ENCODE data around the gene LMBRD1. TPM values are rescaled to one million over a fixed set of nuclear protein-coding genes. Genes with fewer than 3 reads are reported as not detected.

The LMBRD1 gene
- total and polyA plus RNA-seq, 2 of the 4 experiments (the other 2 are of a cell fraction), result 3.9 to 8.7 TPM

- Histone ChIP-seq H2BK15ac (ENCODE audit: low read depth, low read length) (no peak overlapping the region), H3K23ac (ENCODE audit: low read depth, low read length) (no peak overlapping the region), H4K8ac (ENCODE audit: low read depth in 2 of 2, low read length in 2 of 2) (no peak overlapping the region), H4K5ac (ENCODE audit: low read depth, low read length) (no peak overlapping the region), H2BK120ac (ENCODE audit: low read depth, low read length) (no peak overlapping the region), H4K91ac (ENCODE audit: insufficient read depth, low read depth, low read length) (no peak overlapping the region), H3K14ac (replicated peaks; ENCODE audit: low read depth, low read length) (no peak overlapping the region), H3K9me1 (ENCODE audit: insufficient read depth, low read length) (no peaks in the 10 kb centered on the region), H3K9ac (ENCODE audit: low read depth, low read length) (no peak overlapping the region), H3K56ac (ENCODE audit: extremely low read depth, insufficient read depth, low read length) (no peak overlapping the region), H3K4ac (ENCODE audit: low read depth, low read length) (no peak overlapping the region), H3K9me3 (ENCODE audit: control insufficient read depth, insufficient read depth, low read length) (no peaks in the 10 kb centered on the region), H3K4me3 (ENCODE audit: insufficient read depth, low read depth, low read length) (no peak overlapping the region), H4K20me1 (ENCODE audit: insufficient read depth, low read length) (no peaks in the 10 kb centered on the region), H3K18ac (ENCODE audit: low read depth, low read length) (no peak overlapping the region), H3K27ac (ENCODE audit: insufficient read depth, low read length) (no peak overlapping the region), H3K36me3 (ENCODE audit: control insufficient read depth, insufficient read depth, low read length) (no peaks in the 10 kb centered on the region), H3K27me3 (ENCODE audit: control insufficient read depth, insufficient read depth, low read length) (no peaks in the 10 kb centered on the region), H3K4me1 (ENCODE audit: control insufficient read depth, insufficient read depth, low read length) (no peaks in the 10 kb centered on the region), H2AK9ac (replicated peaks; ENCODE audit: low read depth, low read length, poor library complexity) (no peak overlapping the region), H3K4me2 (ENCODE audit: low read depth, low read length) (no peak overlapping the region), H2BK20ac (ENCODE audit: low read depth, low read length) (no peak overlapping the region), H3K79me1 (ENCODE audit: low read depth in 1 of 2, low read length in 2 of 2) (no peaks in the 10 kb centered on the region; a peak in 2 of 4 replicates), H2AFZ (replicated peaks; ENCODE audit: low read length, poor library complexity) (no peak overlapping the region), H2BK5ac (ENCODE audit: low read depth, low read length, poor library complexity, severe bottlenecking) (no peak overlapping the region), H2AK5ac (ENCODE audit: low read depth, low read length) (no peak overlapping the region)
- ChIA-PET CTCF (no interaction called here), POLR2A (ENCODE audit: unreplicated experiment) (no interaction called here)
- no TSS peak for BruUV-seq (replicated peaks)
- no peak for DNase-seq
- TF ChIP-seq USF2 (IDR thresholded peaks at IDR 0.05; ENCODE audit: low read depth, low read length), result no peak
- TF ChIP-seq POLR2A (IDR thresholded peaks at IDR 0.05; ENCODE audit: low read depth, low read length), result no peak
- no peak for TF ChIP-seq ELK1 (IDR thresholded peaks at IDR 0.05; ENCODE audit: borderline replicate concordance, low read depth, low read length)
- TF ChIP-seq MXI1 (IDR thresholded peaks at IDR 0.05; ENCODE audit: borderline replicate concordance, low read depth, low read length), result no peak
- no peak for TF ChIP-seq CTCF (conservative IDR thresholded peaks at IDR 0.05; ENCODE audit: low read depth, low read length)
- TF ChIP-seq SMC3 (IDR thresholded peaks at IDR 0.05; ENCODE audit: low read depth, low read length), result no peak
- TF ChIP-seq BHLHE40 (IDR thresholded peaks at IDR 0.05; ENCODE audit: low read depth, low read length), result no peak
- no peak for TF ChIP-seq MAFK (IDR thresholded peaks at IDR 0.05; ENCODE audit: low read depth, low read length)
- TF ChIP-seq CEBPB (IDR thresholded peaks at IDR 0.05; ENCODE audit: low read depth, low read length), result no peak
- no peak for TF ChIP-seq NFE2L2 (IDR thresholded peaks at IDR 0.05; ENCODE audit: low read depth, low read length)
- TF ChIP-seq RAD21 (IDR thresholded peaks at IDR 0.05; ENCODE audit: low read length), result no peak
- no peak for TF ChIP-seq RCOR1 (IDR thresholded peaks at IDR 0.05; ENCODE audit: insufficient replicate concordance, low read length)
- TF ChIP-seq MAZ (IDR thresholded peaks at IDR 0.05; ENCODE audit: borderline replicate concordance, low read depth, low read length), result no peak
- no peak for TF ChIP-seq RFX5 (IDR thresholded peaks at IDR 0.05; ENCODE audit: low read depth, low read length)
- no peak for TF ChIP-seq CHD1 (IDR thresholded peaks at IDR 0.05; ENCODE audit: low read depth, low read length)
- in situ Hi-C loops (cut with MboI; ENCODE audit: low sequenced_read_pairs) (no loop called here), dilution Hi-C loops (cut with HindIII; ENCODE audit: low sequenced_read_pairs, unreplicated experiment) (no loop called here), intact Hi-C loops (cut with micrococcal nuclease) (no loop called here)
- WGBS, 2 experiments (ENCODE audit: extremely low coverage in 2 of 2, insufficient read length in 1 of 2), result no CpG with 5 or more reads among the region's 2 CpGs
- ATAC-seq (ENCODE audit: low read depth), result no peak
Measured at GRCh38 chr6:69761853-69762252, 35.0 kb downstream of the LMBRD1 start.
